ENCODE measurements around the gene CD302.

DNA sequence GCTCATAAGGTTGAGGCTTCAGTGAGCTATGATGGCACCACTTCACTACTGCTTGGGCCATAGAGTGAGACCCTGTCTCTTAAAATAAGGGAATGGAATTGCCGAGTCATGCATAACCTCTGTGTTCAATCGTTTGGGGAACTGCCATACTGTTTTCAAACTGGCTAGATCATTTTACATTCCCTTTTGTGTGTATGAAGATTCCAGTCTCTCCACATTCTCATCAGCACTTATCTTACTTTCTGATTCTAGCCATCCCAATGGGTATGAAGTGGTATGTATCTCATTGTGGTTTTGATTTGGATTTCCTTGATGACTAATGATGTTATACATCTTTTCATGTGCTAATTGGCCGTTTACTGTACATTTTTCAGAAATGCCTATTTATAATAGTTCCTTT lies 62.0 kb downstream of the CD302 start:
- no peak for TF ChIP-seq SIRT6 (IDR thresholded peaks at IDR 0.05; ENCODE audit: low read length)
- no peak for TF ChIP-seq CEBPB (IDR thresholded peaks at IDR 0.05; ENCODE audit: low read depth, low read length)
- TF ChIP-seq RFX5 (IDR thresholded peaks at IDR 0.05; ENCODE audit: borderline replicate concordance, low read depth, low read length) = no peak
